ENCODE results near the gene ASXL3. TPM values are rescaled to one million over a fixed set of nuclear protein-coding genes. Genes with fewer than 3 reads are reported as not detected.

The ASXL3 gene
- total RNA-seq, 1 experiment from 2014 or later = 0.47 TPM

DNA sequence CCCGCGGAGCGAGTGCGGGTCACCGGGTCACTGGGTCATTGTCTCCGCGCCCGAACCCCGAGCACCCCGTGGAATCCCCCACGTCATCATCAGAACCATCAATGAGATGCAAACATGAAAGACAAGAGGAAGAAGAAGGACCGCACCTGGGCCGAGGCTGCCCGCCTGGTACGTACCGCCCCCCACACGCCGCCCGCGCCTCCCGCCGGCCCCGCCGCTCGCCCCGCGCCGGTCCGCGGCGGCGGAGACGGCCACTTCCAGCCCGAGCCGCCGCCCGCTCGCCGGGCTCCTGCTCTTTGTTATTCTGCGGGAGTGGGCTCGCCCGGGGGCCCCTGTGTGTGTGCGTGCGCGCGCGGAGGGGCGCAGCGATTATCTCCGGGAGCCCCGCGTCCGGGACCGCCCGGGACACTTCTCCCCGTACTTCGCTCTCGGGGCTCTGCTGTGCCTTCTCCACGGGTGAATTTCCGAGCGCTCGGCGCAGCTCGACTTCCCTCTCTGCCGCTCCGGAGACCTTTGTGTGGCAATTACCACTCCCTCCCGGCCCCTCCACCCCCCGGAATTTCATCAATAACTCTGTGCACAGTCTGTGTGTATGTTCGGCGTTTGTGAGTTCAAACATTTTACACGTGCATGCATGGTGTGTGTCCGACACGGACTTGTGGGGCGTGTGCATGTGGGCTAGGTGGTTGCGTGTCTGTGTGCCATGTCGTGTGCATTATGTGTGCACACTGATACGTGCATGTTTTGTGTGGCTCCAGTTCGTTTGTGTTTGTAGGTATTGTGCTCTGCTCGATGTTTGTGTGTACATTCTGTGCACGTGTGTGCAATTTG is 714 bp downstream of the ASXL3 start:
- no peak overlapping the region for H3K27ac Mint-ChIP-seq (ENCODE audit: unreplicated experiment)
- intact Hi-C loops (cut with micrococcal nuclease; ENCODE audit: unreplicated experiment) = no loop called here
- no peaks in the 10 kb centered on the region for H3K9me3 Mint-ChIP-seq (ENCODE audit: low read depth, unreplicated experiment)
- H3K27me3 Mint-ChIP-seq (ENCODE audit: unreplicated experiment) = peaks cover 18% of the 10 kb centered on the region
- H3K4me1 Mint-ChIP-seq (ENCODE audit: low read depth, unreplicated experiment) = peaks cover 10% of the 10 kb centered on the region
- TF ChIP-seq, protein P1, sequence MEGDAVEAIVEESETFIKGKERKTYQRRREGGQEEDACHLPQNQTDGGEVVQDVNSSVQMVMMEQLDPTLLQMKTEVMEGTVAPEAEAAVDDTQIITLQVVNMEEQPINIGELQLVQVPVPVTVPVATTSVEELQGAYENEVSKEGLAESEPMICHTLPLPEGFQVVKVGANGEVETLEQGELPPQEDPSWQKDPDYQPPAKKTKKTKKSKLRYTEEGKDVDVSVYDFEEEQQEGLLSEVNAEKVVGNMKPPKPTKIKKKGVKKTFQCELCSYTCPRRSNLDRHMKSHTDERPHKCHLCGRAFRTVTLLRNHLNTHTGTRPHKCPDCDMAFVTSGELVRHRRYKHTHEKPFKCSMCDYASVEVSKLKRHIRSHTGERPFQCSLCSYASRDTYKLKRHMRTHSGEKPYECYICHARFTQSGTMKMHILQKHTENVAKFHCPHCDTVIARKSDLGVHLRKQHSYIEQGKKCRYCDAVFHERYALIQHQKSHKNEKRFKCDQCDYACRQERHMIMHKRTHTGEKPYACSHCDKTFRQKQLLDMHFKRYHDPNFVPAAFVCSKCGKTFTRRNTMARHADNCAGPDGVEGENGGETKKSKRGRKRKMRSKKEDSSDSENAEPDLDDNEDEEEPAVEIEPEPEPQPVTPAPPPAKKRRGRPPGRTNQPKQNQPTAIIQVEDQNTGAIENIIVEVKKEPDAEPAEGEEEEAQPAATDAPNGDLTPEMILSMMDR (IDR thresholded peaks at IDR 0.05; ENCODE audit: unreplicated experiment) = no peak
- DNase-seq = peak; percentile 7
- BruUV-seq (replicated peaks) = no TSS peak
- H3K4me3 Mint-ChIP-seq (ENCODE audit: low read depth, unreplicated experiment) = no peak overlapping the region
- CTCF ChIA-PET = no interaction called here
- H3K36me3 Mint-ChIP-seq (ENCODE audit: insufficient read depth, unreplicated experiment) = peaks cover 9% of the 10 kb centered on the region

DNA sequence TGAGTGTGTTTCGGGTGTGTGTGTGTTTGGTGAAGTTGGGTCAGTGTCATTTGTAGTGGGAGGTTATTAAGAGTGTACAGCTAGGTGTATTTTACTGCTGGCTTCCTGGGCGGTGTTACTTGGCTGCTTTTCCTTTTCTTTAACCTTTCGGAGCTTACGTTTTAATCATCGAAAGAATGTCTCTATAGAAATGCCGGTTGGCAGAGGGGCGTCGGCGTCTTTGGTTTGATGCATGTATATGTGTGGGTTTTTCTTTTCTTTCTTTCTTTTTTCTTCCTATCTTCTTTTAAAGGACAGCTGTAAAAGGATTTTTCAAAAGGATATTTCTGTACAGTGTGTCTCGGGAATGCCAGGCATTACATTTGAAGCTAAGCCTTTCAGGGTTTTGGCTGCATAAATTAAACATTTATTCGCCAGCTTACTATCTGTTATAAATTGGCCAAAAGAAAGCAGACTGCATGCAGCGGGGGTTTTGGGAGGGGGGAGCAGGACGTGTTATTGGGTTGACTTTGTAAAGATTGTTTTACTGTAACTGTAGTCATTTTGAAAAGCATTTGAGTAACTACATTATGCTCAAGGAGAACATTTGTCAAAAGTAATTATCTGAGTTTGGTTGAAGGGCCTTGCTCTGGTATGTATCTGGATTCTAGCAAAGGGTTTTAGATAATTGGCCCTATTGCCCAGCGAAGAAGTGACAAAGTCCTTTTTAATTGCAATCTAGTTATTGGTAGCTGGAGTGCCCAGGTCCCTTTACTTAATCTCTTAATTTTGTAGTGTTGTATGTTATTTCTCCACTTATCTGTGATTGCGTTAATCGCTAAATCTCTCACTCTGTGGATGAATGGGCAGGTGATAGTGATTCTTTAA is 1.6 kb downstream of the ASXL3 start:
- Mint-ChIP-seq H3K27me3 (ENCODE audit: unreplicated experiment) (peaks cover 27% of the 10 kb centered on the region), H3K4me3 (ENCODE audit: low read depth, unreplicated experiment) (no peak overlapping the region), H3K36me3 (ENCODE audit: insufficient read depth, unreplicated experiment) (peaks cover 9% of the 10 kb centered on the region), H3K4me1 (ENCODE audit: low read depth, unreplicated experiment) (peaks cover 15% of the 10 kb centered on the region), H3K27ac (ENCODE audit: unreplicated experiment) (no peak overlapping the region), H3K9me3 (ENCODE audit: low read depth, unreplicated experiment) (no peaks in the 10 kb centered on the region)
- TF ChIP-seq, protein P1 (IDR thresholded peaks at IDR 0.05; ENCODE audit: unreplicated experiment) = no peak
- BruUV-seq (replicated peaks) = no TSS peak
- no peak for DNase-seq
- intact Hi-C loops (cut with micrococcal nuclease; ENCODE audit: unreplicated experiment) = no loop called here
- CTCF ChIA-PET = no interaction called here

DNA sequence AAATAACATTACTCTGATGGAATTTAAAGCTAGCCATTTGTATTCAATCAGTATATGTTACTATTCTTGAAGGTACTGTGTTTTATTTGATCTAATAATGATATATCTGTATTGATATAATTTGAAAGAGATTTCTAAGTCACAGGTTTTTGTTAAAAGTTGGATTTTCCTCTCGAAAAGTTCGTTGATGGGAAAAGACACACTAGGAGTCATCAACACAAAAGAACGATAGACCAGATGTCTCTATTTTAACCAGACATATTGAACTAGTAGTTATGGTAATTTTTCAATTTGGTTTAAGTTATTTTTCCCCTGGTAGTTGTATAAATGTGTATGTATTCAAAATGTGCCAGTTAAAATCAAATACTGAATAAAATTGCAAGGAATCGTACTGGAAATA is 2.5 kb downstream of the ASXL3 start:
- Mint-ChIP-seq H3K27me3 (ENCODE audit: unreplicated experiment) (peaks cover 28% of the 10 kb centered on the region), H3K4me1 (ENCODE audit: low read depth, unreplicated experiment) (peaks cover 15% of the 10 kb centered on the region), H3K4me3 (ENCODE audit: low read depth, unreplicated experiment) (no peak overlapping the region), H3K9me3 (ENCODE audit: low read depth, unreplicated experiment) (no peaks in the 10 kb centered on the region), H3K36me3 (ENCODE audit: insufficient read depth, unreplicated experiment) (peaks cover 9% of the 10 kb centered on the region), H3K27ac (ENCODE audit: unreplicated experiment) (no peak overlapping the region)
- DNase-seq = no peak
- no TSS peak for BruUV-seq (replicated peaks)
- CTCF ChIA-PET = no interaction called here
- TF ChIP-seq, protein P1 (IDR thresholded peaks at IDR 0.05; ENCODE audit: unreplicated experiment) = no peak
- intact Hi-C loops (cut with micrococcal nuclease; ENCODE audit: unreplicated experiment) = no loop called here

DNA sequence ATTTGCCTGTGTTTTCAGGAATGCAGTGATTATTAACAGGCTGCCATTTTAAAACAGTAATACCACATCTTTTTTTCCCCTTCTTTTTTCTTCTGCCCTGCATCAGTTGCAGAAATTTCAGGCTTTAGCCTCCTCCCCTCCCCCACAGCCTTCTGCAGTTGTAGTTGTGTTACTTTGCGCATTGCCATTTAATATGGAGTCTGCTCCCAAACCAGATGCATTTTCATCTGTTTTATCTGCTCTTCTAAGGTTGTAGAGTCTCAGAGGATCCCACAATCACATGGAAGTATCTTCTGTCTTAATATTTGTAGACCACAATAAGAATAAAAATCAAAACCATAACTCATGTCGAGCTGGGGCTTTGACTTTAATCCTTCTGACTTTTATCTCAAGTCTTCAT is 3.8 kb downstream of the ASXL3 start:
- Mint-ChIP-seq H3K9me3 (ENCODE audit: low read depth, unreplicated experiment) (no peaks in the 10 kb centered on the region), H3K4me1 (ENCODE audit: low read depth, unreplicated experiment) (peaks cover 15% of the 10 kb centered on the region), H3K27ac (ENCODE audit: unreplicated experiment) (no peak overlapping the region), H3K36me3 (ENCODE audit: insufficient read depth, unreplicated experiment) (peaks cover 9% of the 10 kb centered on the region), H3K27me3 (ENCODE audit: unreplicated experiment) (peaks cover 28% of the 10 kb centered on the region), H3K4me3 (ENCODE audit: low read depth, unreplicated experiment) (no peak overlapping the region)
- DNase-seq = no peak
- CTCF ChIA-PET = no interaction called here
- no TSS peak for BruUV-seq (replicated peaks)
- TF ChIP-seq, protein P1 (IDR thresholded peaks at IDR 0.05; ENCODE audit: unreplicated experiment) = no peak
- intact Hi-C loops (cut with micrococcal nuclease; ENCODE audit: unreplicated experiment) = no loop called here

Data from Calu3 (cell line).